ENCODE data around the gene DPY30.
"Not testable (repeated sequence)": the region's sequence is repeated elsewhere in the genome, so short reads cannot be mapped to it uniquely, and the experiment has no call there.

DPY30 gene

DNA sequence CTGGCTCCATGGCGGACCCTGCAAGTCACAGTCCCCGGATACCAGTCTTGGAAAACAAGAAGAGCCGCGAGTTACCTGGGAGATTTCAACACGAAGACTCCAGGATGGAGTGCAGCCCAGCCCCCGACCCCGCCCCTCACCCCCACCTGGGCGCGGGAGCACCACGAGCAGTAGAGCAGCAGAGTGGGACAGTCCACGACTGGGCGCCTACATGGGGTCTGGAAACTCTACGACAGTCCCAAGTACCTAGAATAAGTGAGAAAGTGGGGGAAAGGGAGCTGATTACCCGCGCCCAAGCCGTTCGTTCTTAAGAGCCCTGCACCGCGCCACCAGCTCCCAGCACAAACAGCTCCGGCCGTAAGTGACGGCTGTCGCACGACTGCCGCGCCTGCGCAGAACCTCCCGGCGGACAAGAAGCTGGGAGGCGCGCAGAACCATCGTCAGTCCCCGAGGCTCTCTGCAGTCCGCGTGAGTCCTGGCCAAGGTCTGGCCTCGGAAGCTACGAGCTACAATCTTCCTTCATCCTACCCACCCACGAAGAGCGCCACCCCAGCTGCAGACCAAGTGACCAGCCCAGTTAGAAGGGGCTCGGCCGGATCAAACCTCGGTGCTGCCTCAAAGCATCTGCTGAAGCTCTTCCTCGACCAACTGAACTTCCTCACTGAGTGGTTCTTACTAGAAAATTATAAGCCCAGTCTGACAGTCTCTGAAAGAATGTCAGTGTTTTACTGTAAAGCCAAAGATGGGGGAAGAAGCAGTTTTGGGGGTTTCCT is at the start of gene DPY30:
Gene DPY30 (minus strand): TSS at position 359 of the 773 bp plus-strand sequence. CDS start 349 bp downstream, at position 10.
- ATAC-seq (peak; percentile 95), DNase-seq (peak; percentile 87 to 92)
- Mint-ChIP-seq H3K4me1 (peaks cover 14% of the 10 kb centered on the region), H3K27me3 (no peaks in the 10 kb centered on the region), H3K9me3 (no peaks in the 10 kb centered on the region), H3K4me3 (peak within 1 kb of the TSS; percentile 82 to 89), H3K27ac (peak within 1 kb of the TSS; percentile 76 to 91)

GRCh38 chr2:32074134-32074506 is 34.5 kb upstream of the DPY30 start:
- peaks cover 19% of the 10 kb centered on the region for H3K4me1 Mint-ChIP-seq
- H3K9me3 Mint-ChIP-seq, result no peaks in the 10 kb centered on the region
- H3K27ac Mint-ChIP-seq, result no peak overlapping the region
- ATAC-seq, result no peak
- H3K4me3 Mint-ChIP-seq, result no peak overlapping the region
- no peak for DNase-seq
- H3K27me3 Mint-ChIP-seq, result no peaks in the 10 kb centered on the region

GRCh38 chr2:32067549-32067948 is 27.9 kb upstream of the DPY30 start:
- no peaks in the 10 kb centered on the region for H3K9me3 Mint-ChIP-seq
- ATAC-seq (no peak), DNase-seq (no peak)
- no peaks in the 10 kb centered on the region for H3K27me3 Mint-ChIP-seq
- H3K27ac Mint-ChIP-seq, result no peak overlapping the region
- H3K4me1 Mint-ChIP-seq, result peaks cover 38% of the 10 kb centered on the region
- H3K4me3 Mint-ChIP-seq, result no peak overlapping the region

DNA sequence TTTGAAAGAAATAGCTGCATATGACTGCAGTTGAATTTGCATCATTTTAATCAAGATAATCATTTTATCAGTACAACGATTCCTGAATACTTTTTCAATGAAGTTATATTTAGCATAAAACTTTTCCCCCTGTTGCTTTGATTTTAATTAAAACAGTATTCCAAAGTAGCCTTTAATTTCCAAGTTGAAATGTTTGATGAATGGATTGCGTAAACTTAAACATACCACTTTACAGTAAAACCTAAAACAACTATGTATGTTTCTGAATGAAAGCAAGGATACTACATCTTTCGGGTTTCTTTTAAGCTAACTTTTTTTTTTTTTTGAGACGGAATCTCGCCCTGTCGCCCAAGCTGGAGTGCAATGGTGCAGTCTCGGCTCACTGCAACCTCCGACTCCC is 25.1 kb upstream of the DPY30 start:
- peak overlapping the region; percentile 96 to 98 for H3K4me3 Mint-ChIP-seq
- ATAC-seq (no peak), DNase-seq (no peak)
- H3K27me3 Mint-ChIP-seq, result no peaks in the 10 kb centered on the region
- no peak overlapping the region for H3K27ac Mint-ChIP-seq
- H3K4me1 Mint-ChIP-seq, result peaks cover 35% of the 10 kb centered on the region
- no peaks in the 10 kb centered on the region for H3K9me3 Mint-ChIP-seq

GRCh38 chr2:32064021-32064601 is 24.5 kb upstream of the DPY30 start:
- H3K4me1 Mint-ChIP-seq, result peaks cover 35% of the 10 kb centered on the region
- H3K27me3 Mint-ChIP-seq, result no peaks in the 10 kb centered on the region
- no peaks in the 10 kb centered on the region for H3K9me3 Mint-ChIP-seq
- peak overlapping the region; percentile 96 to 98 for H3K4me3 Mint-ChIP-seq
- DNase-seq, result peak in 1 of 2 donors; percentile 29
- peak; percentile 16 for ATAC-seq
- H3K27ac Mint-ChIP-seq, result peak overlapping the region; percentile 49 to 94

GRCh38 chr2:32063310-32064020 is 23.9 kb upstream of the DPY30 start, which contains the start of gene SPAST:
Gene SPAST (plus strand): TSS chr2:32063556. CDS start chr2:32063832, 276 bp downstream.
- Mint-ChIP-seq H3K27ac (peak within 1 kb of the TSS; percentile 94 to 95), H3K27me3 (no peaks in the 10 kb centered on the region), H3K9me3 (no peaks in the 10 kb centered on the region), H3K4me1 (peaks cover 35% of the 10 kb centered on the region), H3K4me3 (peak within 1 kb of the TSS; percentile 96 to 98)
- peak; percentile 96 to 97 for DNase-seq
- ATAC-seq, result peak; percentile 97

- Mint-ChIP-seq H3K4me1 (peaks cover 33% of the 10 kb centered on the region), H3K9me3 (no peaks in the 10 kb centered on the region), H3K4me3 (peak overlapping the region; percentile 96 to 98), H3K27me3 (no peaks in the 10 kb centered on the region), H3K27ac (no peak overlapping the region)
- no peak for DNase-seq
- ATAC-seq, result no peak
Observed at GRCh38 chr2:32061973-32062861, 22.6 kb upstream of the DPY30 start.

DNA sequence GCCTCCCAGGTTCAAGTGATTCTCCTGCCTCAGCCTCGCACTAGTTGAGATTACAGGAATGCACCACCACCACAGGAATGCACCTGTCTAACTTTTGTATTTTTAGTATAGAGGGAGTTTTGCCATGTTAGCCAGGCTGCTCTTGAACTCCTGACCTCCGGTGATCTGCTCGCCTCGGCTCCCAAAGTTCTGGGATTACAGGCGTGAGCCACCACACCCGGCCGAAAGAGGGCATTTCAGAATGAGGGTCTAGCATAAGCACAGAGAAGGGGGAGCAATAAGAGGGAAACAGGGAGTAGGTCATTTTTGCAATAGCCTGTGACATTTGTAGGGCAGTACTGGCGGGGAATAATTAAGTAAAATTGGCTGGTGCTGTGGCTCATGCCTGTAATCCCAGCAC is 21.8 kb upstream of the DPY30 start:
- H3K27ac Mint-ChIP-seq, result peak overlapping the region in 1 of 2 donors; percentile 31
- H3K27me3 Mint-ChIP-seq, result no peaks in the 10 kb centered on the region

GRCh38 chr2:32060266-32060665 is 20.7 kb upstream of the DPY30 start:
- peaks cover 14% of the 10 kb centered on the region for H3K4me1 Mint-ChIP-seq
- ATAC-seq, result no peak
- H3K27me3 Mint-ChIP-seq, result no peaks in the 10 kb centered on the region
- H3K9me3 Mint-ChIP-seq, result no peaks in the 10 kb centered on the region
- H3K4me3 Mint-ChIP-seq, result no peak overlapping the region
- no peak for DNase-seq
- H3K27ac Mint-ChIP-seq, result no peak overlapping the region

More for the DNA sequence above, 21.8 kb upstream of the DPY30 start:
- H3K4me3 Mint-ChIP-seq, result no peak overlapping the region
- no peaks in the 10 kb centered on the region for H3K9me3 Mint-ChIP-seq
- DNase-seq (no peak), ATAC-seq (no peak)
- peaks cover 26% of the 10 kb centered on the region for H3K4me1 Mint-ChIP-seq

- Mint-ChIP-seq H3K9me3 (no peaks in the 10 kb centered on the region), H3K27me3 (no peaks in the 10 kb centered on the region), H3K4me3 (no peak overlapping the region), H3K27ac (no peak overlapping the region), H3K4me1 (peaks cover 7% of the 10 kb centered on the region)
- DNase-seq, result no peak
- ATAC-seq, result no peak
Observed at GRCh38 chr2:32058130-32058529, 18.5 kb upstream of the DPY30 start.

- H3K27ac Mint-ChIP-seq, H3K4me1 Mint-ChIP-seq, H3K9me3 Mint-ChIP-seq, H3K27me3 Mint-ChIP-seq, DNase-seq, H3K4me3 Mint-ChIP-seq, ATAC-seq: not testable (repeated sequence)
Observed at GRCh38 chr2:32054583-32054982, 15.0 kb upstream of the DPY30 start.

DNA sequence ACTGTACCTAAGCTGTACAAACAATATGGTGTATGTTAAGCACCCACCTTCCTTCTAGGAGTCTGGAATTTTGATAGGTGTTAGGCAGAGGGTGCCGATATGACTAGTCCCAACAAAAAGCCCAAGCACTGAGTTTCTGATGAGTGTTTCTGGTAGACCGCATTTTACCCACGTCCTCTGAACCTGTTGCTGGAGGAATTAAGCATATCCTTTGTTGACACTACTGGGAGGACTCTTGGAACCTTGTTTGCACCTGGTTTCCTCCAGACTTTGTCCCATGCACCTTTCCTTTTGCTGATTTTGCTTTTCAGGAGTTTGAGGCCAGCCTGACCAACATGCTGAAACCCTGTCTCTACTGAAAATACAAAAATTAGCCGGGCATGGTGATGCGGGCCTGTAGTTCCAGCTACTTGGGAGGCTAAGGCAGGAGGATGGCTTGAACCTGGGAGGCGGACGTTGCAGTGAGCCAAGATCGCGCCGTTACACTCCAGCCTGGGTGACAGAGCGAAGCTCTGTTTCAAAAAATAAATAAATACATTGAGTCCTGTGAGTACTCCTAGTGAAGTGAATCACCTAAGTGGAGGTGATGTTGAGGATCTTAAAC is 12.3 kb upstream of the DPY30 start:
- Mint-ChIP-seq H3K4me3 (no peak overlapping the region), H3K27me3 (no peaks in the 10 kb centered on the region), H3K9me3 (no peaks in the 10 kb centered on the region), H3K27ac (no peak overlapping the region), H3K4me1 (no peaks in the 10 kb centered on the region)
- no peak for ATAC-seq
- no peak for DNase-seq

GRCh38 chr2:32043561-32043960 is 4.0 kb upstream of the DPY30 start:
- no peak overlapping the region for H3K27ac Mint-ChIP-seq
- ATAC-seq, result no peak
- H3K27me3 Mint-ChIP-seq, result no peaks in the 10 kb centered on the region
- H3K9me3 Mint-ChIP-seq, result no peaks in the 10 kb centered on the region
- DNase-seq, result no peak
- no peak overlapping the region for H3K4me3 Mint-ChIP-seq
- peaks cover 6% of the 10 kb centered on the region for H3K4me1 Mint-ChIP-seq

DNA sequence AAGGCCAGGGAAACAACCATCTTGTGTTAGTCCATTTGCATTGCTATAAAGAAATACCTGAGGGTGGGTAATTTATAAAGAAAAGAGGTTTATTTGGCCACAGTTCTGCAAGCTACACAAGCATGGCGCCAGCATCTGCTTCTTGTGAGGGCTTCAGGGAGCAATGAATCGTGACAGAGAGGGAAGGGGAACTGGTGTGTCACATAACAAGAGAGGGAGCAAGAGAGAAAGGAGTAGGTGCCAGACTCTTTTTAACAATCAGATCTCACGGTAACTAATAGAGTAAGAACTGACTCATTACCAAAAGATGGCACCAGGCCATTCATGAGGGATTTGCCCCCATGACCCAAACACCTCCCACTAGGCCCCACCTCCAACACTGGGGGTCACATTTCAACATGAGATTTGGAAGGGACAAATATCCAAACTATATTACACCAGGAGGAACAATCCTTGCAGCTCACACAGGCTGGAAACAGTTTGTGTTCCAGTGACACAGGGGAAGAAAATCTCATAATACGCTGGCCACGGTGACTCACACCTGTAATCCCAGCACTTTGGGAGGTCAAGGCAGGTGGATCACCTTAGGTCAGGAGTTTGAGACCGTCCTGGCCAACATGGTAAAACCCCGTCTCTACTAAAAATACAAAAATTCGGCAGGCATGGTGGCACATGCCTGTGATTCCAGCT is 5.3 kb downstream of the DPY30 start:
- H3K27me3 Mint-ChIP-seq, DNase-seq, H3K9me3 Mint-ChIP-seq, H3K4me3 Mint-ChIP-seq, H3K27ac Mint-ChIP-seq, ATAC-seq: not testable (repeated sequence)
- H3K4me1 Mint-ChIP-seq, result peaks cover 33% of the 10 kb centered on the region

Measured in stimulated activated naive CD8-positive, alpha-beta T cell treated with anti-CD3 and anti-CD28 coated beads, Interleukin-15, amount 100 ng/mL, for 72 hours (primary cell).